Activated CD4-positive, CD25-positive, alpha-beta regulatory T cell treated with anti-CD3 and anti-CD28 coated beads, Interleukin-2, amount 50 U/mL, for 16 hours (primary cell): ENCODE results near the gene CYP27C1.
"Not testable (repeated sequence)": the region's sequence is repeated elsewhere in the genome, so short reads cannot be mapped to it uniquely, and the experiment has no call there.

Experiments used
- DNase-seq: peaks from one replicate; pipeline ENCODE4 v3.0.0-alpha.2; 2020; ENCODE audit warnings: low read depth, low spot score

Gene CYP27C1

DNA sequence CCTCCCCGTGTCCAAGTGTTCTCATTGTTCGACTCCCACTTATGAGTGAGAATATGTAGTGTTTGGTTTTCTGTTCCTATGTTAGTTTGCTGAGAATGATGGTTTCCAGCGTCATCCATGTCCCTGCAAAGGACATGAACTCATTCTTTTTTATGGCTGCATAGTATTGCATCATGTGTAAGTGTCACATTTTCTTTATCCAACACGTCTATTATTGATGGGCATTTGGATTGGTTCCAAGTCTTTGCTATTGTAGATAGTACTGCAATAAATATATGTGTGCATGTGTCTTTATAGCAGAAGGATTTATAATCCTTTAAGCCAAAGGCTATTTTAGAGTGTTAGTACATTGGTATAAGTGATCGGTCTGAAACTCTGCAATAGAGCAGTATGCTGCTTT lies 4.0 kb upstream of the CYP27C1 start:
- not testable (repeated sequence) for DNase-seq

- no peak for DNase-seq
Observed at GRCh38 chr2:127220768-127221527, 849 bp upstream of the CYP27C1 start.

DNA sequence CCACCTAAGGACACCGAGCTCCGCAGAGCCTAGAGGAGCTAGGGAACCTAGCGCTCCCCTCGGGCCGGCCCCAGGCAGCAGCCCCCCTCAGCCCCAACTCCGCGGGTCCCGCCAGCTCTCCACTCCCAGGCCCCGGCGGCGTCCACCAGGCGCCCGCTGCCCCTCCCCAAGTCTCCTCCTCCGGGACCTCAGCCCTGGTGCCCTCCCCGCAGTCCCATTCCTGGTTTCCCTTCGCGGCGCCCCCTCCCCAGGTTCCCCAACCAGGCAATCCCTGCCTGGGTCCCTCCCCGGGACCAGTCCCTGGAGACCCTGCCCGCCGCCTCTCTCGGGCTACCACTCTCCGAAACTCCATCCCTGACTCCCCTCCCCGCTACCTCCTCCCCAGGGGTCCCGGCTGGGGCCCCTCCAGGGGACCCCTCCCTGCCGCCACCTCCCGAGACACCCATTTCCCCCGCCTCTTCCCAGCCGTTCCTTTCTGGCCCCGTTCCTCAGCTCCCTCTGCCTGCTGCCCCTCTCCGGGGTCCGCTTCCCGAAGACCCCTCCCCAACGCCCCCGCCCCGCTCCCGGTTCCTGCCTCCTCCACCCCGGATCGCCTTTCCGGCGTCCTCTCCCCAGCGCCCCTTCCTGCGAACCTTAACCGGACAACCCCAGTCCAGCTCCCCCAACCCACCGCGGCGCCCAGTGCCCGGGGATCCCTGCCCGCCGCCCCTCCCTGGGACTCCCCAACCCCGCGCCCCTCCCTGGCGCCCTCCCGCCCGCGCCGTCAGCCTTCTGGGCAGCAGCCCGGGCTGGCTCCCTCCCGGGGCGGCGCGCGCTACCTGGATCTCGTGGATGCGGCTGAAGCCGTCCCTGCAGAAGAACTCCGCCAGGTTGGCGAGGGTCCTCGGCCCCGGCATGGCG lies 678 bp downstream of the CYP27C1 start:
- no peak for DNase-seq

- DNase-seq, result no peak
Observed at GRCh38 chr2:127218812-127219170, 1.3 kb downstream of the CYP27C1 start.

GRCh38 chr2:127217470-127218325 lies 2.4 kb downstream of the CYP27C1 start:
- no peak for DNase-seq

GRCh38 chr2:127216593-127216992 lies 3.5 kb downstream of the CYP27C1 start:
- DNase-seq, result no peak

DNA sequence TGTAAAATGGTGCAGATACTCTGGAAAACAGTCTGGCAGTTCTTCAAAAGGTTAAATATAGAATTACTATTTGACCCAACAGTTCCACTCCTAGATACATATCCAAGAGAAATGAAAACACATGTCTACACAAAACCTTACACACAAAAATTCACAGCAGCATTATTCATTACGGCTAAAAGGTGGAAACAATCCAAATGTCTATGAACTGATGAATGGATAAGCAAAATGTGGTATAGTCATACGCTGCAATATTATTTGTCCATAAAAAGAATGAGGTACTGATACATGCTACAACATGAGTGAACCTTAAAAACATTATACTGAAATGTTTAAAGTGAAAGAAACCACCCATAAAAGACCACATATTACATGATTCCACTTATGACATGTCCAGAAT lies 4.0 kb downstream of the CYP27C1 start:
- no peak for DNase-seq

- DNase-seq, result not testable (repeated sequence)
Observed at GRCh38 chr2:127214201-127214600, 5.9 kb downstream of the CYP27C1 start.

DNA sequence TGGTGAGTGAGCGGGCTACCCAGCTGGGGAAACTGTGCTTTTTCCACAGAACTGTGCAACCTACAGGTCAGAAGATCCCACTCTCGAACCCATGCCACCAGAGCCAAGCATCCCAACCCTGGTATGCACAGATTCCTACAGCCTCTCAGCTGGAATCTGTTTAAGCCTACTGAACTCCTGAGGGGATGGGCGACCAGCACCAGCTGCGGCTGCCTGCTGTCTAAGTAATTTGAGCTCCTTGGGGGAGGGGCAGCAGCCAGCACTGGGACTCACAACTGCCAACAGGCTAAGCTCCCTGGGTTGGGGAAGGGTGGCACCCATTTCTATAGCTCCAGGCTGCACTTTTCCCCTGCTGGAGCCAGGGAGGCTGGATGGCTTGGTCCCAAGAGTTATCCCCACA lies 11.8 kb downstream of the CYP27C1 start:
- no peak for DNase-seq

- DNase-seq, result no peak
Observed at GRCh38 chr2:127205218-127206125, 14.6 kb downstream of the CYP27C1 start.

GRCh38 chr2:127201452-127201851 lies 18.6 kb downstream of the CYP27C1 start:
- no peak for DNase-seq

GRCh38 chr2:127200962-127201361 lies 19.1 kb downstream of the CYP27C1 start:
- DNase-seq, result no peak

DNA sequence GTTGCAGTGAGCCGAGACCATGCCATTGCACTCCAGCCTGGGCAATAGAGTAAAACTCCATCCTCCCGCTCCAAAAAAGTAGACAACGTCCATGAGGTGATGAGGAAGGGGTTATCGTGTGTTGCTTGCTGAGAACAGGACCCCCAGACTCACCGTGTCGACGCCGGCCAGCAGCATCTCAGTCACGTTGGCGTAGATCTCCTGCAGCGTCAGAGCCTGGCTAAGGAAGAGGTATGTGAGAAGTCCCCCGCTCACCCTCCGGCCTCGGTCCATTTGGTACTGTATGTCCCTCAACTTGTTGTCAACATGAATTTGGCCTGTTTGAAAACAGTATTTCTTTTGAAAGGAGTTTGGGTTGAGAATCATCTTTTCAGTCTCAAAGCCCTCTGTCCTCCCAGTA lies 20.9 kb downstream of the CYP27C1 start:
- no peak for DNase-seq

GRCh38 chr2:127197475-127198385 lies 22.4 kb downstream of the CYP27C1 start:
- DNase-seq, result no peak

DNA sequence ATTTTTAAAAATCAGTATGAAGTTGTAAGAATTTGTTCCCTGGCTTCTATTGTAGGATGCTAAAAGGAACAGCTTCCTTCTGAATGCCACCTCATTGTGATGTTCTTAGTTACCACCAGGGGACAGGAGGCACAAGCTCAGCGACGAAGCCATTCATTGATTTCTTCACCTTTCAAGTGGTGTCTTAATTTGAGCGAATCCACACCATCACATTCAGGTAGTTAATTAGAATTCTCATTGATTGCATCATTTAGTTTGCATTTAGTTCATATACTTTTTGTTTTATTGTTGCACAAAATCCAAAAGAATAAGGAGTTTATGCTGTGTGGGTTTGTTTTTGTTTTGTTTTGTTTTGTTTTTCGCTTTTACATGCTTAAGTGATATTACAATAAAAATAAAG lies 23.1 kb downstream of the CYP27C1 start:
- DNase-seq, result no peak

DNA sequence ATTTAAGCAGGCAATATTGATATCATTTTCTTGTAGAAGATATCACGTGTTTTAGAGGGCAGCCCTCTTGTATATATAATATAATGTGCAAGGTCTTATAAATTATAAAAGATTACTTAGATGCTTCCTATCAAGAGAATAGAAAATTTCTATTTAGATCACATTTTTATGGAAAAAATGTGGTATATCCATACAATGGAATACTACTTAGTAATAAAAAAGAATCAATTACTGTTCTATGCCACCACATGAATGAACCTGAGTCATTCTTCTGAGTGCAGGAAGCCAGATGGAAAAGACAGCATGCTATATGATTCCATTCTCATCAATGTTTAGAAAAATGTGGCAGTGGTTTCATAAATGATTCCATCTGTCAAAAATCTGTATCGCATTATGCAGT lies 23.6 kb downstream of the CYP27C1 start:
- no peak for DNase-seq

DNA sequence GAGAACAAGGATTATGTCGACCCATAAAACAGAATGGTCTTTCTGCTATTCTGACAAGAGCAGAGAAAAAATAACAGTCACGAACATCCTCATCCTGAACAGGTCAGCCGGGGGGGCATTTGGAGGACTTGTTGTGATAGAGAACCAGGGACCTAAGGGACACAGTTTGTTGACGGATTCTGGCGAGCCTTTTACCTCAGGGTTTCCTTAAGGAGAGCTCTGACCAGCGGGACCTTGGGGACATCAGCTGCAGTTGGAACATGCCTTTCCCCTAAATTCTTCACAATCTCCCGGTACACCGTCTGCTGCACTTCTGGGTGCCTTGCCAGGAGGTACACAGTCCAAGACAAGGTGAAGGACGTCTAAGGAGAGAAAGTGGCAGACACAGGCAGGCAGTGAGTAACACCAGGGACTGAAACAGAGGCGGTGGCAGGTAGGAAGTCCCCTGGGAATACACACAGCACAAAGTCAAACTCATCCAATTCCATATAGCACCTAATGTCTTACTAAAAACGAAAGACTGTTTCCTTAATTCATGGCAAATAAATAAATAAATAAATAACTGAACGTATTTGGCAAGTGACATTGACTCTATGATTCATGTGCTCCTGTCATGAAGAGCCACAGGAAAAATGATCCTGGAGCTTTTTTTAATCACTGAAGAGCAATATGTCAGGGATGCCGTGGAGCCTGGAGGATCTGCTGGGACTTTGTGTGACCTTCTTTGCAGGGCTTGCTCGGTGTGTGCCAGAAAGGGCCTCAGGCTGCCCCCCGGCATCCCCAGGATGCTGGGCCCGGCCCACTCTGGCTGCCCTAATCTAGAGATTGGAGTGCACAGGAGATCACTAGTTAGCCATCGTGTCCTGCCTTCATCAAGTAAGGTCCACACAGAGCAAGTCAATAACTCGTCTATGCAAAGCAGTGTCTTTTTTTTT lies 24.7 kb downstream of the CYP27C1 start:
- DNase-seq, result no peak

DNA sequence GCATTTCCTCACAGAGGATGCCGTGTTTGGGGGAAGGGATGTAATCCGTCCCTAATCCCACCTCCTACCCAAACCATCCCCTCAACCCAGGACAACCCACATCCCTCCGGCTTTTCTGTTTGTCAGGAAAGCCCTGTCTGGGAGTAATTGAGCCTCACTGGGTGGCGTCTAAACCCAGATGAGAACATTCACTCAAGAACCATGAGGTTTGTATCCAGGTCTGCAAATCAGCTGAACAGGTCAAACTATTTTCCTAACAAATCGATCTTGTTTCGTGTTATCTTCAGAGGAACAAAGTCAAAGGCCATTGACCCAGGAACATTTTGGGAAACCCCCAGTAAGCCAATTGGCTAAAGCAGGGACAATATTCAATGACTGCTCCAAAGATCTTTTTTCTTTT lies 25.7 kb downstream of the CYP27C1 start:
- DNase-seq, result no peak

DNA sequence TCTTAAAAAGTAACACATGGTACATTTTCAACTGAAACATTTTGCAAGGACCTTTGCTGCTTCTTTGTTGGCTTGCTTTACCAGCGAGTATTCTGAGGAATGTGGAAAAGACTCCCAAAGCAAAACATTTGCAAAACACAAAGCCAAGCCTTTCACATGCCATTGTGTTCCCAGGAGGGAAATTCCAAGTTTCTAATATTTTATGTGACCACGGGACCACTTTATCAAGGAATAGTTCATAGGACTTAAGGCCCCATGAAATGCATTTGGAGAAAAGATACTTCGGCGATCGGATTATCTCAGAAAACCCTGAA lies 26.2 kb downstream of the CYP27C1 start:
- DNase-seq, result no peak
